Caco-2 (cell line): ENCODE data around the gene PTPN9. TPM values are rescaled to one million over a fixed set of nuclear protein-coding genes. Genes with fewer than 3 reads are reported as not detected.
"Not testable (repeated sequence)": the region's sequence is repeated elsewhere in the genome, so short reads cannot be mapped to it uniquely, and the experiment has no call there.

Experiments used
- BruUV-seq: library from RNA; stranded (reverse); fragments of 400-500 nt; replicated peaks from 2 replicates; lab custom pipeline; 2021; lab: Mats Ljungman, UMichigan
- CTCF ChIA-PET: fragments of 300-600 bp; sonication (Branson Sonifier 250); formaldehyde crosslinking; loops from one replicate; lab custom pipeline; 2022; ENCODE audit warnings: antibody characterized with exemption; lab: Charles Lee
- POLR2A ChIA-PET: fragments of 300-600 bp; sonication (Branson Sonifier 250); formaldehyde crosslinking; loops from one replicate; lab custom pipeline; 2022; ENCODE audit warnings: antibody characterized with exemption; lab: Charles Lee
- DNase-seq, 2 experiments: peaks; one replicate each; pipeline versions ENCODE4 v3.0.0 to v3.0.0-alpha.2; 2020 to 2022
- H3K27me3 ChIP-seq: replicated peaks from 2 replicates; pipeline ENCODE4 v1.6.0; 2011; ENCODE audit warnings: low read length; ENCODE audit not compliant: control insufficient read depth, insufficient read depth
- H3K36me3 ChIP-seq: 2 replicates; pipeline ENCODE4 v1.5.1; 2011; ENCODE audit warnings: low read length; ENCODE audit not compliant: control insufficient read depth, insufficient read depth
- H3K4me1 ChIP-seq: fragments of 250-450 bp; sonication (Bioruptor Pico); 2 replicates; pipeline ENCODE4 v1.5.1; 2020; ENCODE audit warnings: mild to moderate bottlenecking
- H3K4me3 ChIP-seq: 2 replicates; pipeline ENCODE4 v1.5.1; 2011; ENCODE audit warnings: low read depth, mild to moderate bottlenecking, control low read depth, low read length
- H3K9me3 ChIP-seq: fragments of 250-450 bp; sonication (Bioruptor Pico); 2 replicates; pipeline ENCODE4 v1.5.1; 2020; ENCODE audit warnings: mild to moderate bottlenecking, moderate library complexity
- H3K27ac Mint-ChIP-seq: one replicate; pipeline ENCODE4 v1.8.0; 2022; ENCODE audit warnings: mixed read lengths; ENCODE audit not compliant: unreplicated experiment
- H3K27me3 Mint-ChIP-seq: one replicate; pipeline ENCODE4 v1.8.0; 2022; ENCODE audit warnings: mixed read lengths; ENCODE audit not compliant: insufficient read depth, unreplicated experiment
- H3K36me3 Mint-ChIP-seq: one replicate; pipeline ENCODE4 v1.8.0; 2022; ENCODE audit warnings: mild to moderate bottlenecking, mixed read lengths; ENCODE audit not compliant: insufficient read depth, unreplicated experiment
- H3K4me1 Mint-ChIP-seq: one replicate; pipeline ENCODE4 v1.8.0; 2022; ENCODE audit warnings: low read depth, mixed read lengths; ENCODE audit not compliant: unreplicated experiment
- H3K4me3 Mint-ChIP-seq: one replicate; pipeline ENCODE4 v1.8.0; 2022; ENCODE audit warnings: mild to moderate bottlenecking, moderate library complexity, mixed read lengths; ENCODE audit not compliant: unreplicated experiment
- H3K9me3 Mint-ChIP-seq: one replicate; pipeline ENCODE4 v1.8.0; 2022; ENCODE audit warnings: mixed read lengths; ENCODE audit not compliant: unreplicated experiment
- CTCF ChIP-seq, 2 experiments: fragments of 200-600 bp in 1 of 2; IDR thresholded peaks; 1 replicate in 1 of 2; 2 replicates in 1 of 2; pipeline versions ENCODE4 v1.5.1 to v1.8.0; 2011 to 2022; ENCODE audit warnings: antibody characterized with exemption in 1 of 2, control low read depth in 1 of 2, inconsistent platforms in 1 of 2, low read depth in 1 of 2, low read length in 1 of 2, mild to moderate bottlenecking in 1 of 2, moderate library complexity in 1 of 2; ENCODE audit not compliant: insufficient read depth in 1 of 2, severe bottlenecking in 1 of 2, unreplicated experiment in 1 of 2
- intact Hi-C: fragments of 100-400 bp; cut with micrococcal nuclease; formaldehyde crosslinking; loops from one replicate; pipeline ENCODE4 v1.10.0; 2022; ENCODE audit not compliant: unreplicated experiment
- total RNA-seq: library from RNA; stranded (reverse); gene quantifications from 2 replicates; pipeline ENCODE4 v1.2.3, GENCODE V29; 2022

The PTPN9 gene
- total RNA-seq, 1 experiment from 2014 or later = 27.7 TPM

GRCh38 chr15:75584121-75584520, 5.0 kb upstream of the PTPN9 start:
- Histone ChIP-seq H3K36me3 (no peaks in the 10 kb centered on the region), H3K4me3 (no peak overlapping the region), H3K27me3 (no peaks in the 10 kb centered on the region), H3K9me3 (no peaks in the 10 kb centered on the region), H3K4me1 (peaks cover 5% of the 10 kb centered on the region)
- TF ChIP-seq CTCF (IDR thresholded peaks at IDR 0.05; ENCODE audit: insufficient read depth in 1 of 2, low read depth in 1 of 2, low read length in 1 of 2, severe bottlenecking in 1 of 2, unreplicated experiment in 1 of 2) = no peak
- DNase-seq = no peak
- POLR2A ChIA-PET = no interaction called here
- CTCF ChIA-PET = no interaction called here
- H3K27me3 Mint-ChIP-seq = no peaks in the 10 kb centered on the region
- intact Hi-C loops = no loop called here
- no peak overlapping the region for H3K27ac Mint-ChIP-seq
- H3K9me3 Mint-ChIP-seq = no peaks in the 10 kb centered on the region
- no peak overlapping the region for H3K4me3 Mint-ChIP-seq
- no TSS peak for BruUV-seq
- peaks cover 5% of the 10 kb centered on the region for H3K4me1 Mint-ChIP-seq
- H3K36me3 Mint-ChIP-seq = peaks cover 4% of the 10 kb centered on the region

DNA sequence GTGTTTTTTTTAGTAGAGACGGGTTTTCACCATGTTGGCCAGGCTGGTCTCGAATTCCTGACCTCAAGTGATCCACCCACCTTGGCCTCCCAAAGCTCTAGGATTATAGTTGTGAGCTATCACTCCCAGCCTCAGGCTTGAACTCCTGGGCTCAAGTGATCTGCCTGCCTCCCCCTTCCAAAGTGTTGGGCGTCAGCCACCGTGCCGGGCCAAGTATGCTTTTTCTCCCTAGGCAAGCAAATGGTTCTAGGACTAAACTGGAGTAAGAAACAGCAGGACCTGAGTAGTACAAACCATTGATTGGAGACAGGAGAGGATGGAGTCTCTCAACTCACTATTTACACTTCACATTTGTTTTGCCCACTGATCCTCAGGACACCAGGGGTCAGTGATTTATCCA, 4.6 kb upstream of the PTPN9 start:
- H3K36me3 ChIP-seq = no peaks in the 10 kb centered on the region
- no peak overlapping the region for H3K4me3 ChIP-seq
- no peaks in the 10 kb centered on the region for H3K9me3 Mint-ChIP-seq
- no peak overlapping the region for H3K4me3 Mint-ChIP-seq
- peaks cover 5% of the 10 kb centered on the region for H3K4me1 Mint-ChIP-seq
- no peaks in the 10 kb centered on the region for H3K27me3 ChIP-seq
- TF ChIP-seq CTCF (IDR thresholded peaks at IDR 0.05; ENCODE audit: insufficient read depth in 1 of 2, low read depth in 1 of 2, low read length in 1 of 2, severe bottlenecking in 1 of 2, unreplicated experiment in 1 of 2) = no peak
- H3K27me3 Mint-ChIP-seq = no peaks in the 10 kb centered on the region
- no peaks in the 10 kb centered on the region for H3K9me3 ChIP-seq
- no TSS peak for BruUV-seq
- ChIA-PET POLR2A (no interaction called here), CTCF (interaction anchor here (0.6 kb wide), 1 partner anchor 64 kb away, joined by 3 read pairs; the partner anchor contains the start of gene SNX33)
- H3K4me1 ChIP-seq = peaks cover 5% of the 10 kb centered on the region
- no peak for DNase-seq
- H3K36me3 Mint-ChIP-seq = peaks cover 4% of the 10 kb centered on the region
- intact Hi-C loops = no loop called here
- no peak overlapping the region for H3K27ac Mint-ChIP-seq

GRCh38 chr15:75582943-75583342, 3.8 kb upstream of the PTPN9 start:
- POLR2A ChIA-PET, H3K4me3 Mint-ChIP-seq, H3K36me3 ChIP-seq, H3K4me1 Mint-ChIP-seq, intact Hi-C loops, H3K27me3 Mint-ChIP-seq, BruUV-seq, H3K9me3 Mint-ChIP-seq, H3K4me3 ChIP-seq, H3K36me3 Mint-ChIP-seq, H3K27ac Mint-ChIP-seq, DNase-seq, H3K27me3 ChIP-seq, H3K4me1 ChIP-seq, H3K9me3 ChIP-seq: not testable (repeated sequence)
- CTCF ChIA-PET = interaction anchor here (0.6 kb wide), 1 partner anchor 65 kb away, joined by 3 read pairs; the partner anchor contains the start of gene SNX33
